DMS53 (cell line): ENCODE measurements around the gene RLN2.
A peak's percentile ranks its signal among the peaks of the same experiment; 100 is the strongest.

Source experiments
- DNase-seq: peaks from one replicate; lab custom pipeline; 2025; lab: John Stamatoyannopoulos, UW

RLN2 gene

DNA sequence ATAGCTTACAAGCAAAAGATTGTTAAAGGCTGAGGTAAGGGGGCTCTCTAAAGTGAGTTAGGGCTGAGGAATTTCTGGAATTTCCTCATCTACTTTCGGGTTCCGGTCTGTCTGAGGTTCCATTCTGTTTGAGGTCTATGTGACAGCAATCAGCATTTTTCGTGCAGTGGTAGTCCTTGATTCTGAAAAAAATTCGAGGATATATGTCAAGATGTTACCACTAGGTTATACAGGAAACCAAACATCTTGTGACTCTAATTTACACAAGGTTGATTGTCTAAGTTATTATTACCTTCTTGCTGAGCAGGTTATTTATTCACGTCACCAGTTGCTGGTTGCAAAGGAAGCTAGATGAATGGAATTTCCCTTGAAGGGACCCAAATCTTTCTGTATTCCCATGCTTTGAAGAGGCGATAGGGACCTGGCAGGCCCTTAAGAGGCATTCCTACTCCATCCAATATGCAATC is 35.2 kb downstream of the RLN2 start:
- DNase-seq = no peak

DNA sequence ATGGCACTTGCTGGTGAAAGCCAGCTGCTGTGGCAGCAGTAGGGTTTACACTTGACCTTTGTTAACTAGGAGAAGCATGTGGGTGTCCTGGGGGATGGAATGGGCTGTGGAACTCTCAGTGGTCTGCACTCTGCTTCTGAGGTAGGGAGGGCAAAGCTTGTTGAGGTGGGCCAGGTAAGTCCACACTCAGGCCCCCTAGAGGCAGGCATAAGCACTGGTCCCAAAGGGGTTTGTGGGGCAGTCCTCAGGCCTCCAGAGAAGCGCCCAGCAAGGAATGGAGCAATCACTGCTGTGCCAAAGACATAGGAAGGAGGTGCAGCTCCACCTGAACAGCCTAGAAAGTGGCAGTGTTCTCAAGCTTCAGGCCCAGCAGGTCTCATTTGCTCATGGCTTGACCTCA is 38.6 kb downstream of the RLN2 start:
- DNase-seq = peak; percentile 3

DNA sequence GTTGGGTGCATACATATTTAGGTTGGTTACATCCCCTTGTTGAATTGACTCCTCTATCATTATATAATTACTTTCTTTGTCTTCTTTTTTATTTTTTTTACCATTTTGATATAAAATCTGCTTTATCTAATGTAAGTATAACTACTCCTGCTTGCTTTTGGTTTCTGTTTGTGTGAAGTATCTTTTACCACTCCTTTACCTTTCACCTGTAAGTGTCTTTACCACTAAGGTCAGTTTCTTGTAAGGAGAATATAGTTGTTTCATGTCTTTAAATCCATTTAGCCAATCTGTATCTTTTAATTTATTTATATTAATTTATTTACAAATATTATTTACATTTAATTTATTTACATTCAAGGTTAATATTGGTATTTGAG is 40.3 kb downstream of the RLN2 start:
- no peak for DNase-seq

DNA sequence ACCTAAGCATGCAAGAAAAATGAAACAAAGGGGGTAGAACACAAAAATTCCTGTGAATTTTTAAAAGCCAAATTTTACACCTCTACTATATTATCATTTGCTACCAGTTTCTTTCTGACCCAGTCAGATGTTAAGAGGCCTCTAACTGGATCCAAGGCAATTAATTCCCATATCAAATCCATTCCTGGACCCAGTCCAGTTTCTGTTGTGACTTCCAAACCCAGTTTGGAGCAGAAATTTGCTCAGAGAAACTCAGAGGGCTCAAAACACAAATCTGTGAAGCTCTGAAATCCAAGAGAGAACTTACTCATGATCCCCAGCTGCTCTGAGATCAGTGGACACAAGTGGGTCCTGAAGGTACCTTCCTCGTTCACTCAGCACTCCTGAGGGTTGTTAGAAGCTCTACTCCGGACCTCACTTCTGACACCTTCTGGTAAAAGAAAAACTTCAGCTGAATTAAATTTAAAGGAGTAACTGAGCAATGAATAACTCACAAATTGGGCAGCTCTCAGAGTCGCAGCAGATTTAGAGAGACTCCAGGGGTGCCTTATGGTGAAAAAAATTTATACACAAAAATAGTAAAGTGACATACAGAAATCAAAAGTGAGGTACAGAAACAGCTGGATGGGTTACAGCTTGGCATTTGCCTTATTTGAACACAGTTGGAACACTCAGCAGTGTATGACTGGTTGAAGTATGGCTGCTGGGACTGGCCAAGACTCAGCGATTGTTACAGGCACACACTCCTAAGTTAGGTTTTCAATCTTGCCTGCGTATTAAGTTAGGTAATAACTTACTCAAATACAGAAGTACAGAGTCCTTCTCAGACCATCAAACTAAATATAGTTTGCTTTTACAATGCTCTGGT is 40.9 kb downstream of the RLN2 start:
- peak; percentile 47 for DNase-seq
